Measurements from ENCODE around the gene FGD6.
"Not testable (repeated sequence)": the region's sequence is repeated elsewhere in the genome, so short reads cannot be mapped to it uniquely, and the experiment has no call there.

The FGD6 gene

GRCh38 chr12:95217377-95218149, at the start of gene FGD6, which contains the start of gene VEZT:
Gene FGD6, minus strand, starts transcription at chr12:95217467. Its CDS starts 227 bp downstream, at chr12:95217240.
Gene VEZT, plus strand, starts transcription at chr12:95217807. Its CDS starts 44 bp downstream, at chr12:95217851.
- in situ Hi-C loops (cut with MboI; ENCODE audit: low sequenced_read_pairs): no loop called here

DNA sequence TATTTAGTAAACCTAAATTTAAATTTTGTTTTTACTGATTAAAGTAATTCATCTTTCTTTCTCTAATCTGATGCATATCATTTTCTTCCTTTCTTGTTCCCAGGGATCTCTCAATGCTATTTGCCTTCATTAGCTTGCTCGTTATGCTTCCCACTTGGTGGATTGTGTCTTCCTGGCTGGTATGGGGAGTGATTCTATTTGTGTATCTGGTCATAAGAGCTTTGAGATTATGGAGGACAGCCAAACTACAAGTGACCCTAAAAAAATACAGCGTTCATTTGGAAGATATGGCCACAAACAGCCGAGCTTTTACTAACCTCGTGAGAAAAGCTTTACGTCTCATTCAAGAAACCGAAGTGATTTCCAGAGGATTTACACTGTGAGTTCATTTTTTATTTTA, 49.0 kb upstream of the FGD6 start:
- in situ Hi-C loops (cut with MboI; ENCODE audit: low sequenced_read_pairs): no loop called here

DNA sequence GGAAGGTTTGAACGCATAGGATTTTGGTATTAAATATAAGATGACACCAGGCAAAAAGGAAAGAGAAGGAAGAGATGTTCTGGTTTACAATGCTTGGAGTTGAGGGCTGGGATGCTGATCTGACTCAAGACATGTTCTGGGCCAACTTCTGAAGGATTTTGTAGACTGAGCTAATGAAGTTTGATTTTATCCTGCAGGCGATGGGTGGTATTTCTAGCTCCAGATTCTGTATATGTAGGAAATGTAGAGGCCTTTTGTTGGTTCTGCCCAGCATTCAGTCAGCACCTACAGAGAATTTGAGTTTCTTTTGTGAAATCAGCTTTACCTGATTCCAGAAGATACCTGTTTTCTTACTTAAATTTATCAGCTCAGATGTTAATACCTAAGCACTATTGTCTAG, 48.5 kb upstream of the FGD6 start:
- in situ Hi-C loops (cut with MboI; ENCODE audit: low sequenced_read_pairs): no loop called here

- in situ Hi-C loops (cut with MboI; ENCODE audit: low sequenced_read_pairs): no loop called here
Observed at GRCh38 chr12:95262808-95263207, 45.5 kb upstream of the FGD6 start.

DNA sequence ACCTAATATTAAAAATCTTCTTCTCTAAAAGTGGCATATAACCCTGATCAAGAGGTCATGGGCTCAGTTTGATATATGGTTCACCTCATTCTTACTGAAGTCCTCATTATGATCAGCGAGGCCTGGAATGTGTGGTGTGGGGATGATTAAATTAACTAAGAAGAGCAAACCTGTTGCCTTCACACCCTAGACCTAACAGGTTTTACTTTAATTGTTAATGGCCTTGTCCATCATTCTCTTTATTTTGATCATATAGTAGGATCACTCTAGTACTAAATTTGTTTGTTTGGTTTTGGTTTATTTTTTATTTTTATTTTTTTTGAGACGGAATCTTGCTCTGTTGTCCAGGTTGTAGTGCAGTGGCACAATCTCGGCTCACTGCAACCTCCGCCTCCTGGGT, 43.8 kb upstream of the FGD6 start:
- in situ Hi-C loops (cut with MboI; ENCODE audit: low sequenced_read_pairs): no loop called here

- in situ Hi-C loops (cut with MboI; ENCODE audit: low sequenced_read_pairs): no loop called here
Observed at GRCh38 chr12:95259368-95259767, 42.1 kb upstream of the FGD6 start.

GRCh38 chr12:95258803-95259202, 41.5 kb upstream of the FGD6 start:
- in situ Hi-C loops (cut with MboI; ENCODE audit: low sequenced_read_pairs): no loop called here

- in situ Hi-C loops (cut with MboI; ENCODE audit: low sequenced_read_pairs): no loop called here
Observed at GRCh38 chr12:95258151-95258550, 40.9 kb upstream of the FGD6 start.

DNA sequence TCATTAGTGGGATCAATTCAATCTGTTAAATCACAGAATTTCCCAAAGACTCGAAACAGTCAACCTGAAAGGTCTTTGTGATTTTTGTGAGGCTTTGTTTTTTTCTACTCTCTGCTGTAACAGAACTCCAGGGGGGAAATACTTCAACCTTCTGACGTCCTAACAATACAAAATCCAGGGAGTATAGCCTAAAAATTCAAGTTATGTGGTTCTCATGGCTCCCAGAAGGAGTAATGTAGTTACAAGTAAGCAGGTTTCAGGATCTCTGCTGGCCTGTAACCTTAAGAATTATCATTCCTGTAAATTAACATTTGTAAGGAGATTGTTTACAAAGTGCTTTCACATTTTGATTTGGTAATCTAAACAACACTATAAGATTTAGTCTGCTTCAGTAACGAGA, 40.3 kb upstream of the FGD6 start:
- in situ Hi-C loops (cut with MboI; ENCODE audit: low sequenced_read_pairs): no loop called here

DNA sequence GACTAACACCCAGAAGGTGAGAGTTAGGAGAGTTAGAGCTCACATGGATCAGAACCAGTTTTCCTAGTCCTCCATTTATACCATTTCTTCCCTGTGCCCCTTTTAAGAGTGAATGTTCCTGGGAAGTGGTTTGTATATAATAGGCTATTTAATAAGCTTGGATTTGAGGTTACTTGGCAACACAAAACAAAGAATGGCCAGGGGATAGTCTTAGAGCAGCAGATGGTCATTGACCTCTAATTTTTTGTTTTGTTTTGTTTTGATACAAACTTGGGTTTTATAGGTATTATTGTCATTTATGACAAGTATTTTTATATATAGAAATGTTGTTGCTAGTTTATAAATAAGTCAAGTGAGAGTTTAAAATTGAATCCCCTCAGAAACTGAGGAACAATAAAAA, 36.1 kb upstream of the FGD6 start:
- in situ Hi-C loops (cut with MboI; ENCODE audit: low sequenced_read_pairs): no loop called here

- in situ Hi-C loops (cut with MboI; ENCODE audit: low sequenced_read_pairs): no loop called here
Observed at GRCh38 chr12:95248604-95249360, 31.5 kb upstream of the FGD6 start.

- in situ Hi-C loops (cut with MboI; ENCODE audit: low sequenced_read_pairs): no loop called here
Observed at GRCh38 chr12:95248095-95248494, 30.8 kb upstream of the FGD6 start.

DNA sequence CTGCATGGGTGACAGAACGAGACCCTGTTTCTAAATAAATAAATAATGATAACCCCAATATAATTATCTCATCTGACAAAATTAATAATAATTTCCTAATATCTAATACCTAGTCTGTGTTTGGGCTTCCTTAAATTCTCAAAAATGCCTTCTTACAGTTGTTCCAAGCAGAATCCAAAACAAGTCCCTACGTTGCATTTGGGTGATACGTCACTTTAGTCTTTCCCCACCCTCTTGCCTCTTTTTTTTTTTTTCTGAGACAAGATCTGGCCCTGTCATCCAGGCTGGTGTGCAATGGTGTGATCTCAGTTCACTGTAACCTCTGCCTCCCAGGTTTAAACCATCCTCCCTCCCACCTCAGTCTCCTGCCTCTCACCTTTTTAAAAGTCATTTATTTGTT, 27.1 kb upstream of the FGD6 start:
- in situ Hi-C loops (cut with MboI; ENCODE audit: low sequenced_read_pairs): no loop called here

GRCh38 chr12:95243497-95244183, 26.4 kb upstream of the FGD6 start:
- in situ Hi-C loops (cut with MboI; ENCODE audit: low sequenced_read_pairs): no loop called here

- in situ Hi-C loops (cut with MboI; ENCODE audit: low sequenced_read_pairs): no loop called here
Observed at GRCh38 chr12:95241761-95242506, 24.7 kb upstream of the FGD6 start.

- in situ Hi-C loops (cut with MboI; ENCODE audit: low sequenced_read_pairs): not testable (repeated sequence)
Observed at GRCh38 chr12:95241138-95241537, 23.9 kb upstream of the FGD6 start.

DNA sequence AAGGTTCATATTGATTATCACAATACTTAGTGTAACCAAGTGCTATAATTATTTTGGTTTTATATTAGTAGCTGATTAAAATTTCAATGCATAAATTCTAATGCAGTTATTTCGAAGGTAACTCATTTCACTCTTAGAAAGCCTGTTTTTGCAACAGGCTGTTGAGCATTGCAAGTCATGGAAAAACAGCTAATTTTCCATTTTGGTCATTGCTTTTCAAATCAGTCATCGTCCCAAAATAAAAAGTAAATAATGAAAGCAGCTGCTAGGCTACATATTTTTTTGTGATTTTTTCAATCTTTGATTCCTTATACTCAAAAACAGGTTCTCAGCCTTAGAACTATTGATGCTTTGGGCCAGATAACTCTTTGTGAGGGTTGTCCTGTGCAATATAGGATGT, 23.3 kb upstream of the FGD6 start:
- in situ Hi-C loops (cut with MboI; ENCODE audit: low sequenced_read_pairs): no loop called here

GRCh38 chr12:95239835-95240234, 22.6 kb upstream of the FGD6 start:
- in situ Hi-C loops (cut with MboI; ENCODE audit: low sequenced_read_pairs): not testable (repeated sequence)

GRCh38 chr12:95239216-95239615, 21.9 kb upstream of the FGD6 start:
- in situ Hi-C loops (cut with MboI; ENCODE audit: low sequenced_read_pairs): no loop called here

- in situ Hi-C loops (cut with MboI; ENCODE audit: low sequenced_read_pairs): no loop called here
Observed at GRCh38 chr12:95238150-95238549, 20.9 kb upstream of the FGD6 start.

DNA sequence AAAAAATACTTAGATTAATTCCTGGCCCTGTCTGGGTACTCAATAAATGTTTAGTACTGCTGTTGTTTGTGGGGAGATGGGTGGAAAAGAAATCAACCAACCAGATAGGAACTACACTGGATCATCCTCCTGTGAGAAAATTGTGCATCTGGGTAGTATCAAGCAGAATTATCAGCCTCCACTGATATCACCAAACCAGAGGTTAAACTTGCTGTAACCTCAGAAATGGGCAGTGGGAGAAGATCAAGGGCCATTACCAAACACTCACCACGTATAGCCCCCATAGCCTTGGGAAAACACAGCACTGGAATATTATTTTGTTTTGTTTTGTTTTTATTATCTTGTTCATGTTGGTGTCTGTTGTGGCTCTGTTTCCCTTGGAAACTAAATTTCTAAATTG, 20.0 kb upstream of the FGD6 start:
- in situ Hi-C loops (cut with MboI; ENCODE audit: low sequenced_read_pairs): no loop called here
